Fibroblast of upper back skin (primary cell): ENCODE results near the gene ELAPOR1.
A peak's percentile ranks its signal among the peaks of the same experiment; 100 is the strongest.
"Not testable (repeated sequence)": the region's sequence is repeated elsewhere in the genome, so short reads cannot be mapped to it uniquely, and the experiment has no call there.

Source experiments
- DNase-seq: peaks from one replicate; pipeline ENCODE4 v3.0.0-alpha.2; 2013

ELAPOR1 gene

GRCh38 chr1:109140392-109140791 lies 26.5 kb downstream of the ELAPOR1 start:
- DNase-seq, result no peak

GRCh38 chr1:109142260-109142659 lies 28.3 kb downstream of the ELAPOR1 start:
- no peak for DNase-seq

- not testable (repeated sequence) for DNase-seq
Measured at GRCh38 chr1:109142725-109143124, 28.8 kb downstream of the ELAPOR1 start.

- no peak for DNase-seq
Measured at GRCh38 chr1:109148987-109149561, 35.2 kb downstream of the ELAPOR1 start.

GRCh38 chr1:109149874-109150601 lies 36.1 kb downstream of the ELAPOR1 start:
- no peak for DNase-seq

- DNase-seq, result peak; percentile 57
Measured at GRCh38 chr1:109151146-109151990, 37.5 kb downstream of the ELAPOR1 start.

DNA sequence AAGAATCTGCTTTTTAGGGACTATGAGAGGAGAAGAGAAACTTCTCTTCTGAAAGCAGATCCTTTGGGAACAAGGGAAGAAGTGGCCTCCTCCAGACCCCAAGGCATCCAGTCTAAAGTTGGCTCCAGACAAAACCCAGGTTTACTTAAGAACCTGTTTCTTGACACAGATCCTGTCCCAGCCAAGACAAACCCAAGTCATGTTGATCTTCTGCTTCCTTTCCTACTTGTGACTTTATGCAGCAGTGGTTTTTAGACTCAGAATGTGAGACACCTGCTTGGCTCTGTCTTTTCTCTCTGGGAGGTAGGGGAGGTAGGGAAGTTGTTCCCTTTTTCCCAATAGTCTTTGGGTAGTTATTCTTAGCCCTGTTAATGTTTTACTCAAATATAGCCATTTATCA lies 38.3 kb downstream of the ELAPOR1 start:
- DNase-seq, result no peak

DNA sequence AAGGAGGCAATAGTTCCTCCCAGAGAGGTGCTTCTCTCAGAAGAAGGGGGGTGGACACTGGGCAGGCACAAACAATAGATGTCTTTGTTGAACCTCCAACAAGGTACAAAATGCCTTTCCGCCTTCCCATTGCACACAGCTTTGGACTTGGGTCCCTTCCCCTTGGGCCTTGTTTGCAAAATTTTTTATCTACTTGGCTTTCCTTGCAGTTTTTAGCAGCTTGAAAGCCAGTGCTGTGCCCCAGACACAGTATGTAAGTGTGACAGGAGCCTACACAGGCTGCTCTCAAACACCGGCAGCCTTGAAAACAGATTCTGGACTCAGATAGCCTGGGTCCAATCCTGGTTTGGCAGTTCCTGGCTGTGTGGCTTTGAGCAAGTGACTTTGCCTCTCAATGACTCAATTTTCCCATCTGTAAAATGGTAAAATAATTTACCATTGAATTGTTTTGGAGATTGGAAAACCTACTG lies 43.0 kb downstream of the ELAPOR1 start:
- DNase-seq, result no peak

- DNase-seq, result no peak
Measured at GRCh38 chr1:109158433-109158832, 44.5 kb downstream of the ELAPOR1 start.

DNA sequence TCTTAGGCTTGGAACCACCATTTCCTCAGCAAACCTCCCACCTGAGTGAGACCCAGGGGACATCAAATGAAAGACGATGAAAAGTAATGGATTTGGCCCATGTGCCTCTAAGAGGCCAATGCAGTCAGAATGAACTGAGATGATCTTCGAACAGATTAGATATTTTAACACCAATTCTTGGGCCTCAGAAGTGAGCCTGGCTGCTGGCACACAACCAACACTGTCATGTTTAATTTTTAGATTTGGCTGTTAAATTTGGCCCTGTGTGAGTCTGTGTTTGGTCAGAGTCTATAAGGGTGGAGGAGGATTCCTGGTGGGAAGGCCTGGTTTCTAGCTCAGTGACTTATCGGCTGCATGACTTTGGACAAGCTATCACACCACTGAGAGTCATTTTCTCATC lies 45.4 kb downstream of the ELAPOR1 start:
- DNase-seq, result no peak

DNA sequence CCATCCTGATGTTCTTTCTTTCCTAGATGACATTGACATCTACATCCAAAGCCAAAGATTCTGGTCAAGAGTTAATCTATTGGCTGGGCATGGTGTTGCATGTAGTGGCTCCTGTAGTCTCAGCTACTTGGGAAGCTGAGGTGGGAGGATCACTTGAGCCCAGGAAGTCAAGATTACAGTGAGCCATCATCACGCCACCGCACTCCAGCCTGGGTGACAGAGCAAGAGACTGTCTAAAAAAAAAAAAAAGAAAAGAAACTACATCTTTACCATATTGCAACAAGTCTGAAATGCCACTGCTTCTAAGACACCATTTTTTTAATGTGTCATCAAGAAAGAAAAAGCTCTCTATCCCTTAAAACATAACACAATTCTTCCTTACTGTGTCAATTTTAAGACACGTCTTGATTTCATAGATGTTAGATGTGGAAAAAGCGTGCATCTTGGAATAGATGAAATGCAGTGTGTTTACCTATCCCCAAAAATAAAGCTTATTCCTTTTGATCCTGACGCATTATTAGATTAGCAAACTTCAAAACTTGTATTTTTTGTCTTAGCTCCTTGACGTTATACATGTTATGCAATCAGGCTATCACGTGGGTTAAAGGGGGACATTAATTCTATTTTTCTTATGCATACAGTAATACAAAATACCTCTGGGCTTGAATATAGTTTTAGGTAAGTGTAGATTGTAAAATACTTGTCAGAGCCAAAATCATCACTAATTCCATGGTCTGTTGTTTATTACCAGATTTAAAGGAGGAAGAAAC lies 46.3 kb downstream of the ELAPOR1 start:
- no peak for DNase-seq

DNA sequence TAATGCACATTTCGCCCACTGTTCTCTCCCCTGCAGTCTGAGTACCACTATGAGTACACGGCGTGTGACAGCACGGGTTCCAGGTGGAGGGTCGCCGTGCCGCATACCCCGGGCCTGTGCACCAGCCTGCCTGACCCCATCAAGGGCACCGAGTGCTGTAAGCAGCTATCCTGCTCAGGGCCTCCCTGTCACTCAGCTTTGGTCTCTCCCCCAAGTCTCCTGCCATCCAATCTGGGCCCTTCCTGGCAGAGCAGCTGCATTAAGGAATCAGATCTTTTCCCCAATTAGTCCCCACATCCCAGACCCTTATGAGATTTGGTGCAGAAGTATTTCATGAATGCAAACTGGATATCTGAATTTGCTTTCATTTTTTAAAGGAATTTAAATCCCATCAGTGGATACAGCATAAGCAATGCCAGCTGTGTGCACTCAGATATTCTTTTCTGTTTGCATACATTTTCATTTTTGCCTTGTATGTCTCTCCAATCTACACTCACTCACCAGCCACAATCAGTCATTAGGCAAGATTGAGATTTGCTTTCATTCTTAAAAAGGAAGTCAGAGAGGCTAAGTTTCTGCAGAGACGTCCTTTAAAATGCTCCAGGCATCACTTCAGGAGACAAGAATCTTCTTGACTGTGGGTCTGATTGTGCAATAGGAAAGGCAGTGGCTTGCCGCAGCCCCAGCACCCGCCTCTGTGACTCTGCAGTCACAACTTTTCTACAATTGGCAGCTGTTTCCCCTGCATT lies 48.1 kb downstream of the ELAPOR1 start:
- peak; percentile 91 for DNase-seq

DNA sequence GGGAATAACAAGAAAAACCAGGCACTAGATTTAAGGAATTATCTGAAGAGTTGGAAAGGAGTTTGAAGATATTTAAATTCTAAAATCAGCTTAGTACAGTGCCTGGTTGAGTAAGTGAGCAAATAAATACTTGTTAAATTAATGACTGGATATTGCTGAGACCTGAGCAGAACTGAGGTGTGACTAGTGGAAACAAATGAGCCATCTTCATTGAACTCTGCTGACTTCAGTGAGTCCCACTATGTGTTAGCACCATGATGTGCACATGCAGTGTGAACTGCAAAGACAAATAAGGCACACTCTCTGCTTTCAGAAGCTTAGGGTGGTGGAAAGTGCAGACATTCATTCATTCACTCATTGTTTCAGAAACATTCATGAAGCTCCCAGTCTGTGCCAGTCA lies 48.7 kb downstream of the ELAPOR1 start:
- no peak for DNase-seq

DNA sequence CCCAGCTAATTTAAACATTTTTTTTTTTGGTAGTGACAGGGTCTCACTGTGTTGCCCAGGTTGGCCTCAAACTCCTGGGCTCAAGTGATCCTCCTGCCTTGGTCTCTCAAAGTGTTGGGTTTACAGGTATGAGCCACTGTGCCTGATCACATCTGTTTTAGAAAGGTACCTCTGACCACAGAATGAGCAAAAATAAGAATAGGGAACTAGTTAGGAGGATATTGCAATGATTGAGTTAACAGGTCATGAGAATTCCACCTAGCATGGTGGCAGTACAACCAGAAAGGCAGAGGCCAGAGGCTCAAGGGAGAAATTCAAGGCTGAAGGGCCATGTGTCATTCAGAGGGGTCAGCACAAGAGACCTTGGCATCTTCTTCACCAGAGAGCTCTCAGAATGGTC lies 49.6 kb downstream of the ELAPOR1 start:
- DNase-seq, result no peak
